NCI-H1105 (cell line): Measurements from ENCODE around the gene SPDL1.

Experiments
- DNase-seq: peaks from one replicate; lab custom pipeline; 2025; lab: John Stamatoyannopoulos, UW

Gene SPDL1, protein sequence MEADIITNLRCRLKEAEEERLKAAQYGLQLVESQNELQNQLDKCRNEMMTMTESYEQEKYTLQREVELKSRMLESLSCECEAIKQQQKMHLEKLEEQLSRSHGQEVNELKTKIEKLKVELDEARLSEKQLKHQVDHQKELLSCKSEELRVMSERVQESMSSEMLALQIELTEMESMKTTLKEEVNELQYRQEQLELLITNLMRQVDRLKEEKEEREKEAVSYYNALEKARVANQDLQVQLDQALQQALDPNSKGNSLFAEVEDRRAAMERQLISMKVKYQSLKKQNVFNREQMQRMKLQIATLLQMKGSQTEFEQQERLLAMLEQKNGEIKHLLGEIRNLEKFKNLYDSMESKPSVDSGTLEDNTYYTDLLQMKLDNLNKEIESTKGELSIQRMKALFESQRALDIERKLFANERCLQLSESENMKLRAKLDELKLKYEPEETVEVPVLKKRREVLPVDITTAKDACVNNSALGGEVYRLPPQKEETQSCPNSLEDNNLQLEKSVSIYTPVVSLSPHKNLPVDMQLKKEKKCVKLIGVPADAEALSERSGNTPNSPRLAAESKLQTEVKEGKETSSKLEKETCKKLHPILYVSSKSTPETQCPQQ

DNA sequence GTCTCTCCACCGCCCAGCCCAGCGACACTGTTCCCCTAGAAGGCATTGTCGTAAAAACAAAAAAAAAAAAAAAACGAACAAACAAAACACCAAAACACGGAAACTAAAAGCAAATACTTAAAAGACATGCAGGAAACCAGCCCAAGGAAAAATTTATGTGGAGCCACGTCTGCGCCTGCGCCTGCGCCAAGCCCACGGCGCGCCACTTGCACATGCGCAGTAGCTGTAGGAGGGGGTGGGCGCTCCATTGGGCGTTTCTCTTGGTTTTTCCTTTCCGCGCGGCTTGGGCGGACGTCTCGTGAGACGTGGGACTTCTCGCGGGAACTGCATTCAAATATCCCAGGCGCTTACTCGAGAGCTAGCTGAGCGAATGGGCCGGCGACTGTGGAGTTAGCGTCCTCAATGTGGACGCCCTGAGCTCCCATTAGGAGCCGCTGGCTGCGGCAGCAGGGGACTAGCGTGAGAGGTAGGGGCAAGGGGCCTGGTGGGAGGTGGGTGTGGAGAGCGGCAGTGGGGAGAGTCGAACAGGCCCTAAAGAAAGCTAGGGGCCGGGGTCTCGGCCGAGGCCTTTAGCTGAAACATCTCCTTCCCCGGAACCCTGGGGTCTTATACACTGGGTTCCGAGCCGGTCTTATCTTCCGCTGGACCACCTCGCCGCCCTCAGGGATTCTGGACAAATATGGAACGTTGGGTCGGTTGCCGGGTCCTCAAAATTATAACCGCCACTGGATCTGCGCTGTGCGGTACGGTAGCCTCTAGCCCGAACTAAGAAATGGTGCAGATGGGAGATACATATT lies at the start of gene SPDL1:
Gene SPDL1 (plus strand): TSS at position 350 of the 797 bp plus-strand sequence. CDS start 4,644 bp downstream, outside the sequence.
- DNase-seq = peak; percentile 81

DNA sequence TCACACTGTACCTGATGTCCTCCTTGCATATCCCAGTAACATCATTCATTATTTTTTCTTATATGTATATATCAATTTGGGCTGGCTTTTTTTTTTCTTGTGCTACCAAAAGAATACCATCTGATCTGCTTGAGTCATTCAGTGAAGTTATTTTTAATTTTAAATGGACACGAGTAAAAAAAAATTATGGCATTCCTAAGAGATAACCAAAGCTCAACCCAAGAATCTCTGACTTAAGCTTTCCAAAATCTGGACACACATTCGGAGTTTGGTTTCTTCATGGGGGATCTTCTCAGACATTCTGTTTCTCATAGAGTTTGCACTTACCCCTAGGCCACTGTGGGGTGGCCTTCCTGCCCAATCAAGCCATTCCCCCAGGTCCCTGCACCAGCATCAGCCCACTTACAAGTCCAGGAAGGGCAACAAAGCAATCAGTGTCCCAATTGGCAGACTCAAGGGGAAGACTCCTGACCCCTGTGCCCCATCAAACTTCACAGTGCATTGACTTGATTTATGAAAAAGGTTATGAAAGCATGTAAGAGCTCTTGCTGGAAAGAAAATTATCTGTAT lies 49.2 kb upstream of the SPDL1 start:
- DNase-seq = no peak

DNA sequence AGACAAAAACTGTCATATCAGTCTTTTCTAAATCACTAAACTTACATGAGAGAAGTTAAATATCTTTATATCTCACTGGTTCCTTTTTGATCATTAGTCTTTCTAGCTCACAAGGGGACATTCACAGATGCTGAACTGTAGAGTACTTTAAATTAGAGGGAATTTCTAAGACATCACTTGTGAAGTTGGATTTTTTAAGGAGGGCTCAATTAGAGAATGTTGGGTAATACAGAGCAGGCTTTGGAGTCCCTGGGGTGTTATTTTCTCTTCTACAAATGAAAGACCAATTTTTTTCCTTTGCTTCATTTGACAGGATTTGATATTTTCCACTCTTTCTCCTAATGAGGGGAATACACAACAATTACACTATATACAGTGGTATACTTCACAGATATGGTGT lies 48.6 kb upstream of the SPDL1 start:
- DNase-seq = no peak

DNA sequence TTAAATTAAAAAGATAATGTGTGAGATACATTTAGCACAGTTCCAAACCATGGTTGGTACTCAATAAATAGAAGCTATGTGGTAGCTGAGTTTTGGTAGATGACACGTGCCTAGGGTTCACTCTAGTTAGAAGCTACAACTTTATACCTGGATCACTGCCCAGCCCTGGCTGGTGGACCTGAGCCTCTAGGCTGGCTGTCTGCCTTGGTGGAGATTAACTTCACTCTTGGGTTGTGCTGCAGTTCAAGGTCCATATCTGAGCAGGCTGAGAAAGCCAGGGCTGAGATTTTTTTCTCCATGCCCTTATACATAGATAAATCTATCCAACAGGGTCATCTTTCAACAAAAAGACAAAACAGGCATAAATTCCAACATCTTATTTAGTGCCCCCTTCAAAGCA lies 44.6 kb upstream of the SPDL1 start:
- DNase-seq = no peak

DNA sequence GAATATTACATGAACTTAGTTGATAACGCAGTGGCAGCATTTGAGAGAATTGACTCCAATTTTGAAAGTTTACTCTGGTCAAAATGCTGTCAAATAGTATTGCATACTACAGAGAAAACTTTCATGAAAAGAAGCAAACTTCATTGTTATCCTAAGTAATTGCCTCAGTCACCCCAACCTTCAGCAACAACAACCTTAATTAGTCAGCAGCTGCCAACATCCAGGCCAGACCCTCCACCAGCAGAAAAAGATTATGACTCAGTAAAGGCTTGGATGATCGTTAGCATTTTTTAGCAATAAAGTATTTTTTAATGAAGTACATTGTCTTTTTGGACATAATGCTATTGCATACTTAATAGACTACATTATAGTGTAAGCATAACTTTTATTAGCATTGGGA lies 40.8 kb upstream of the SPDL1 start:
- no peak for DNase-seq

DNA sequence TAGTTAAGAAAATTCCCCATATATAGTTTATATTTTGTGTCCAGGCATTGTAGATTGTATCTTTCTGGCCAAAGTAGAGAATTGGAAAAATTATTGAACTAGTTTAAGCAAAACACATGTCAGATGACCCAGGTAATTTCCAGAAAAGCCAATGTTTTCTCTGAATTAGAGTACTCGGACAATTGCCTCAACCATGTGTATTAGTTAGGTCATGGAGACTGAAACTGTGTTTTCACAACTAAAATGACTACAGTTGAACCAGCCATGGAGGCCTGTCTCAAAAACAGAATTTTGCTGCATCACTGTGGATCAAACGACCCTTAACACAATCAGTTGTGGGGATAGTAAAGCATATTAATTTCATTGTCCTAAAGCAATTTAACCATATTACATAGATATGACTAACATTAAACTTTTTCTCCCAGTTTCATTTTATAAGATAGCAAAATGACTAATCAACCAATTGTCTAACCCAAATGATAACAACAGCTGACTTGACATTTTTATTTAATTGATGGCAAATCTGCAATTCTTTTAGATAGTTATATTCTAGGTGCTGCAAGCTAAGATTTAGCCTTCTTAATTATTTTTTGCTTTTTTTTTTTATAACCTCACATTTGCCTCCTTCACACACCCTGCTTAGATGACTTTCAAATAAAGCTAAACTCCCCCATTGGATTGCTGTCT lies 39.2 kb upstream of the SPDL1 start:
- no peak for DNase-seq

DNA sequence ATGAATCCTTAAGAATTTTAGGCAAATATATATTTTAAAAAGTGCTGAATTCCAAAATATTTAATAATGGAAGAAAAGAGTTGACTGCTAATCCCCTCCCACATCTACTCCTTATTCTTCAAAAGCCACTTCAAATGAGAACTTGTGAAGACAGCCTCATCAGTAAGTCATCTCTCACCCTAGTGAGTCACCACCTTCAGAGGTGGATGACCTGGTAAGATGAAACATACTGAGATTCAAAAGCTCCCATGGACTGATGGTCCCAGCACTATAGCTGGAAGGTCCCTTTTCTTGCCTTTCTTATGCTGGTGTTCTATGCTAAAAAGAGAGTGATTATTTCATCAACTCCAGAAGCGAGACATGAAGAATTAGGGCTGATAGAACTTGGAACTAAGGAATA lies 37.8 kb upstream of the SPDL1 start:
- DNase-seq = no peak

DNA sequence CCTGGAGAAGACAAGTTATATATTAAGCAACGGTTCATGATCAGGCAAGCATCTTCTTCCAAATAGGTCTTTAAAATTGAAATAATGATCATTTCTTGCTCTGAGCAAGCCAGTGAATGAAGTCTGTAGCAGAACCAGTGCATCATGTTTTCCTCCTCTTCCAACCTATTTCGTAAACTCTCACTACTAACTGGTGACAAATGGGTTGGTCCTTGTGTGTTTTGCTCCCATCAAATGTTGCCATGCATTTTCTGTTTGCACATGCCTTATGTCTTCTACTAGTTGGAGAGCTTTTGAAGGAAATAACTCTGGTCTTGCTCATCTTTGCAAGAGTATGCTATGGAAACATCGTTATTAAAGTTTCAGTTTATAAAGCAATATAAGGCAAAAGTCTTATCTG lies 37.2 kb upstream of the SPDL1 start:
- DNase-seq = no peak

DNA sequence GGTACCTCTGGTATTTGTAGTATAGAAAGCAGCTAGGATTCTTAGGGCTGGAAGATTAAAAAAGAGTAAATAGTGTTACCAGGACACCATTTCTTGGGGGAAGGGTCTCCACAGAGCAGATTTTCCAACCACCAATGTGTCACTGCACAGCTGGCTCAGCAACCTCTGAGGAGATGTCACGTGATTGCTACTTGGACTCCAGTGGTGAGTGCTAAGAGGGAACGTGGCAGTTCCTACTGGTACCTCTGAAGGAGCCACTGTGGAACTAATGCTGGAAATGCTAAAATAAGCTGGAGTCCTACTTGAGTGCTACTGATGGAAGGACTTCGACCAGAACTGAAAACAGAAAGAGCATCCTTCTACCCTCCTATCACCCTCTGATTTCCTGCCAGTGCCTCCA lies 36.1 kb upstream of the SPDL1 start:
- no peak for DNase-seq

DNA sequence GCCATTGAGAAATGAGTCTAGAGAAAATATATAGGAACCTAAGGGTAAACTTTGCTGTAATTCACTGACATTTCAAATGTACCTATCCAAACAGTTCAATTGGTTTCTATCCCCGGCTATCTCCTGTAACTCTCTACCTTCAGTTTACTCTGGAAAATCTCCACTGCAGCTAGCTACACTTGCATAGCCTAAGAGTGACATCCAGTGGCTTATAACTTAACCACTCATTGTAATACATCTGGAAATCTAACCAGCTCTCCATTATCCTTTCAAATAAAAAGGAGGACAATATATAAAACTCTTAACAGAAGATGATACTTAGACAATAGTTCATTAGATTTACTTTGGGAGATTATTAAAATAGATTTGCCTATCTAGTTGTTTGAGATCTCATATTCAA lies 35.3 kb upstream of the SPDL1 start:
- DNase-seq = no peak

DNA sequence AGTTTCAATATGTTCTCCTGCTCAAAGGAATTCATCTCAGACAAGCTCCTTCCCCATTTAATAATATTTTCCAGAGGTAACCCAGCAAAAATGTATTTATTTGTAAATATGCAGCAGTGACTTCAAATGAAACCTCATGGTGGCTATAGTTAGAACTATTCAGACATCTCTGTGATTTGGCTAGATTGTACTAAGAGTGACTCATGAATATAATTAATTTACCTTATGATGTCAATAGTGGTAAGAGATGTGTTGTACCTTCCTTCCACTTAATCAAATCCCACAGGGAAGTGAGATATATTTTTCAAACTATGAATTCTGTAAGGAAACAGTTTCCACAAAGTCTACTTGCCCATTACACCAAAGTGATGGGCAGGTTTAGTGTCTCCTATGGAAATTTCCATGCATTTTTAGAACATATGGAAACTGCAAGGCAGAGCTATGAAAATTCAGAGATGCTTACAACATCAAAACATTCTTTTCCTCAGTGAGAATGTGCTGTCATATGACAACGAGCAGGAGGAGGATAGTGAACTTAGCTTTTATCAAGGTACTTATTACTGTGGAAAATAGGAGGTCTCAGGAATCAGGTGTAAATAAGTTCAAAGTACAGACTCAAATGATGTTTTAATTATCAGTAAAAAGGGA lies 34.0 kb upstream of the SPDL1 start:
- DNase-seq = no peak

DNA sequence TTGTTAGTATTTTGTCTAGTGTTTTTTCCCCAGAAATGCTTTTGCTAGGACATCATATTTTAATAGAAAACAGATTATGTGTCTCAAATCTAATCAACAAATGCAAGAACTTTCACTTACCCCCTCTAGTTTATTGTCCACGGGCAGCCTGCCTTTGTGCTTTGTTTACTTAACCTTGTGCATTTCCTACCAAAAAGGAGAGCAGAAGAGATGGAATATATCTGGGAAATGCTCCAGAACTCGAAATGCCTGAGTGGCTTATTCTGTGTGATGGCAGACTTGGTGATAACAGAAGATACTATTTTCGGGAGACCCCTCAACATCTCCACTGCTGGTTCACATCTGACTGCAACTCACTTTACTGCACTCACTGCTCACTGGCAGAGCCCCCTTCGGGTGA lies 33.3 kb upstream of the SPDL1 start:
- no peak for DNase-seq

DNA sequence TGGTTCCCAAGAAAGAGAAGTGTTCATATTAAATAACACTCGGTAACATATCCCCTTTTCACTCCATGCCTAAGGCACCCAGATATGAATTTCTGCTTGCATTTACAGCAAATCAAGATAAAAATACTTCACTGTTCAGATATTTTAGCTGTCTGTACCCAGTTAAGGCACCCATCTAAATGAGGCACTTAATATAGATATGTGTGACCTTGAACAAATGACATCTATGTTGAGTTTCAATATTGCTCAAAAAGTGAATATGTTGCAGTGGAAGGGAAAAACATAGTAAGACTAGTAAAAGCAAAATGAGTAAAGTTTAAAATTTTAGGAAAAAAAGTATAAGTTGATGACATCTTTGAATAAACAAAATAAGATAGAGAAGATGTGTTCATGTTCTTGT lies 32.4 kb upstream of the SPDL1 start:
- no peak for DNase-seq

DNA sequence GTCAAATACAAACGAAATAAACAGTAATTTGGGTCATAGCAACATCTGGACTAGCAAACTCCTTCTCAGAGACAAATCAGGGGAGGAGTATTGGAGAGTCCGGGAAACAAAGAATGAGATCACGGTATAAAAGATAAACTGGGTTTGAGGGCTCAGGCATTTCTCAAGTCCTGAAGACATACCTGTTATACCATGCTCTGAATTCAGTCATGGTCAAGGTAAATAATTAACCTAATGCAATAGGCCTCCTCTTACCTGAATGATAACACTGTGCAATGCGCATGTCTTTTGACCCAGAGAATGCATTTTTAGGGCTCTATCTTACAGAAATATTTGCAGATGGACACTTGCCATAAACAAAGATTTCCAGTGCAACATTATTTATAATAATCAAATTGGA lies 31.9 kb upstream of the SPDL1 start:
- no peak for DNase-seq

DNA sequence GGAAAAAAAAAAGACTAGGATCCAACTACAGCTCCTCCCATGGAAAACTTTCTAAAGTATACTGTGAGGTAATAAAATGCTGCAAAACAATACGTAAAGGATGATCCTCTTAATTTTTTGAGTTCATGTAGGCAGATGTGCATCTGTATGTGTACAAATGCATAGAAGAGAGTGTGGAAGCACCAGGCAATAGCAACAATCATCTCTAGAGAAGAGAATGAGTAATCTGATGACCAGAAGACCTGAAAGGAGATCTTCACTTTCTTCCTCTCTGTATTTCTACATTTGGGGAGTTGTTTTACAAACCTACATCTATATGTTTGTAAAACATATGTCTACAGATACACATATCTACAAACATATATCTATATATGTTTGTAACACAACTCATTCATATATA lies 29.3 kb upstream of the SPDL1 start:
- DNase-seq = no peak

DNA sequence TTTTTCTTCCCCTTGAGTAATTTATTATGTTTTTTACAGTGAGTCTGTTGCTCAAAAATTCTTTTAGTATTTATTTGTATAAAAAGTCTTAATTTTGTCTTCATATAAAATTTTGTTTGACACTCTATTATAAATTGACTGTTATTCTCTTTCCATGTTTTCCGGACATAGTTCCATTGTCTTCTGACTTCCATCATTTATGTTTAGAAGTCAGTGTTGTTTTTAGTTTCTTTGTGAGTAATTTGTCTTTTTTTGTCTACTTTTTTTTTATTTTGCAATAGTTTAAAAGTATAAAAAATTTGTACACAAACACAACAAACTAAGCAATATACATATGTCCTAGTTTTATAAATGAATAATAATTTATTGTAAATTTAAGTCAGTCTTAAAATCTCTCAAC lies 25.7 kb upstream of the SPDL1 start:
- DNase-seq = no peak

DNA sequence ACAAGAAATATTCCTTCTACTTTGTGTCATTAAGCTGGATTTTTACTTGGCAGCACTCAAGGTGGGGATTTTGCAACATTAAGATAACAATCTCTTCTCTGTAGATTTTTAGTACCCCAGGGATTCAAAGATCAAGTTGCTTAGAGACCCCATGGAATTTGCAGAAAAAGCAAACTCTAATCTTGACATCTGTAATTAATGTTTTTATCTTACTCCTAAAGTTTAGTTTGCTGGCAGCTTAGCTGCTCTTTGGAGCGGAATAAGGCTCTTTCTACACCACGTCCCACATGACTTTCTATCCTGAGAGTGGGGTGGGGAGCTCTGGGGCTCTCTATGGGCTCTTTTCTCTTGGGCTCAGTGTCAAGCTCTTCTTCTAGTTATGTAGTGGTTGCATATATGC lies 21.7 kb upstream of the SPDL1 start:
- no peak for DNase-seq

DNA sequence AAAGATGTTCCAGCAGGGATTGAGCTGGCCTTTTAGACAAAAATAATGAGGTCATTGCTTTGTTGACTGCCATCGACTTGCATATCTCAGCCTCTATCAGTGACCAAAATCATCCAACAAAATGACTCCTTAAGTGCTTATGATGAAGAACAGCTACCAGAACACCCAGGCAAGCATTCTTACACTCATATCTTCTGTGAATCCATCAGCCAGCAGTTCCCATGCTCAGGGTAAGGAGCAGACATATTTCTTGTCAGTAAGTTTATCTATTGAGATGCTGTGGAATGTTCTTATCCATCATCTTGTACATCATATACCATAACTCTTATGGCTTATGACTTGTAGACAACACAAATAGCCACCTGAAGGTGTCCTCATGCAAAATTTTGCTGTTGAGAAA lies 20.2 kb upstream of the SPDL1 start:
- DNase-seq = no peak

DNA sequence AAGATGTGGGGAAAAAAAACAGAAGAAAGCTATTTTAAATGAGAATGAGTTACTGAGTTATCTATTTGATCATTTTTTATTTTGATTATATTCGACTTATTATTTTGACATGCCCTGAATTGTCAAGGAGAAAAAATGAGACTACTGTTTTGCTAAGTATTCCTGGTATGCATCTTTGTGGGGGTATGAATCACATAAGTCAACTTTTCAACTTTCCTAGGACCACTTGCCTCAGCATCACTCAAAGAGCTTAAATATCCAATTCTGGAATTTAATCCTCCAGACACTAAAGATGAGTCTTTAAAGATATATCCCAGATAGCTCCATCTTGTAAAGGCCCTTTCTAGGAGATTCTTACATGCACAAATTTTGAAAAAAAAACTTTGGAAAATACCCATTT lies 17.4 kb upstream of the SPDL1 start:
- DNase-seq = no peak

DNA sequence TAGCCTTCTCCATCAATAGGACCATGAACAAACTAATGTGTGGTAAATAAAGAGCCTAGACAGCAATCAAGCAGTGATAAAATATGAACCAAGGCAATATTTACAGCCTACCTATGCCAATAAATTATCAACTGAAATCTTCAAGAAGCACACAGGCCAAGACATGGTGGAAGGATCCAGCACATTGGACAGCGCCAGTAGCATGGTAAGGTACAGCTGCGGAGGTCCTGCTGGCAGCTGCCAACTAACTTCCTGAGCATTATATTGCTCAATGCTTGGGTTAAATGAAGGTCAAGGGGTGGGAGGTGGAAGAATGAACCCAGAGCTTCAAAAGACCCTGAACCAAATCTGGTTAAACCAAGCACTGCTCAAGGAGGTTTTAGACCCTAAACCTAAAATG lies 16.5 kb upstream of the SPDL1 start:
- DNase-seq = no peak

DNA sequence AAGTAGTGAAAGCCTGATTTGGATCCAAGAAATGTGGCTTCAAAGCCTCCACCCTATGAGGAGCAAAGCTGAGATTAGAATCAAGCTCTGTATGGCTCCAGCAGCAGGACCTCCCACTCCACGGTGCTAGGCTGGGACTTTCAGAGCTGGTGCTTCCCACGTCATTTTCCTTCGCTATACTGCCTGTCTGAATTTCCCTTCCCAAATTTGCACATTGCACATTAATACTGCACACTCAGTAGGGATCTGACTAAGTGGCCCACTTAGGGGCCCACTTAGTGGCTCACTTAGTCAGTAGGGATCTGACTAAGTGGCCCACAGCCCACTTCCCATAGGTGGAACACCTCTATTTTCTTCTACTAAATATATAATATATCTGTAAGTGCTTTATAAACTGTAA lies 14.1 kb upstream of the SPDL1 start:
- DNase-seq = no peak

DNA sequence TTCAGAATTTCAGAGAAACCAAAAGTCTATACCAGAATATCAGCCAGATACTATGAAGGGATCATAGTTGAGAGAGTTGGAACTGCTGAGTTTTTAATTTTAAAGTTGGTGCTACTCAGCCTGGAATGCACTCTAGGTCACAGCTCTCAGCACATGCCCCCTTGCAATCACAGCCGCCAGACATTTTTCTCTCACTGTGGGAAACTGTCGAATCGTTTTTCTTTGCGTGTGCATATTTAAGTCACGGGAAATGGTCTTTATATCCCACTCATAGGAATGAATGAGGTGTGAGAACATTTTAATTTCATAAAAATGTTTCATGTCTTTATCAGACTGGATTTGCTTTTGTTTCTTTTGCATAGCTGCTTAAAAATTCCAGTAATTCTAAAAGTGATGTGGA lies 12.2 kb upstream of the SPDL1 start:
- no peak for DNase-seq
